Measurements from ENCODE around the gene AZU1. TPM values are rescaled to one million over a fixed set of nuclear protein-coding genes. Genes with fewer than 3 reads are reported as not detected.

Gene AZU1
- total RNA-seq, 1 experiment from 2014 or later, result not detected

- H3K9me3 ChIP-seq (ENCODE audit: control insufficient read depth in 1 of 2, insufficient read depth in 1 of 2, low read depth in 1 of 2, low read length in 2 of 2), result no peaks in the 10 kb centered on the region
- no peaks in the 10 kb centered on the region for H4K20me1 ChIP-seq (ENCODE audit: insufficient read depth)
- H3K36me3 ChIP-seq (ENCODE audit: control insufficient read depth in 1 of 2, insufficient read depth in 2 of 2, low read length in 2 of 2), result peaks cover 5 to 15% of the 10 kb centered on the region in 2 experiments; a peak in 2 of 4 replicates
- H3K9ac ChIP-seq (ENCODE audit: low read length), result peak overlapping the region; percentile 62
- peak overlapping the region; percentile 53 for H3K4me2 ChIP-seq (ENCODE audit: low read length)
- H3K79me2 ChIP-seq (ENCODE audit: insufficient read depth, low read length), result no peaks in the 10 kb centered on the region
- BruUV-seq (replicated peaks), result no TSS peak
- no peak overlapping the region for H3K4me3 ChIP-seq (replicated peaks in 1 of 2; ENCODE audit: low read depth in 1 of 2, low read length in 2 of 2)
- intact Hi-C loops (cut with micrococcal nuclease), result no loop called here
- CTCF ChIA-PET, result no interaction called here
- no peak overlapping the region for H2AFZ ChIP-seq (ENCODE audit: low read depth, low read length, poor library complexity, severe bottlenecking)
- TF ChIP-seq ZBTB33 (IDR thresholded peaks at IDR 0.05; ENCODE audit: extremely low read depth, insufficient replicate concordance, low read length) (no peak), POLR2AphosphoS5 (IDR thresholded peaks at IDR 0.05; ENCODE audit: low read depth, low read length) (peak; percentile 37; the same call in 1 of the 2 replicates), MAX (IDR thresholded peaks at IDR 0.05) (peak; percentile 84), EZH2 (IDR thresholded peaks at IDR 0.05) (no peak), RAD21 (IDR thresholded peaks at IDR 0.05; ENCODE audit: low read depth) (no peak), SIN3A (IDR thresholded peaks at IDR 0.05; ENCODE audit: low read depth) (no peak), EGR1 (IDR thresholded peaks at IDR 0.05; ENCODE audit: low read depth) (no peak), JUND (IDR thresholded peaks at IDR 0.05) (peak; percentile 53), CTCF (IDR thresholded peaks at IDR 0.05 in 2 of 3, conservative IDR thresholded peaks at IDR 0.05 in 1 of 3; ENCODE audit: borderline replicate concordance in 1 of 3, insufficient read depth in 1 of 3, low read depth in 2 of 3, low read length in 2 of 3) (no peak), SP1 (IDR thresholded peaks at IDR 0.05; ENCODE audit: low read depth) (peak; percentile 45; the same call in 1 of the 2 replicates), ZNF274 (IDR thresholded peaks at IDR 0.05; ENCODE audit: low read depth, low read length) (no peak), FOSL1 (IDR thresholded peaks at IDR 0.05; ENCODE audit: low read depth) (no peak; the same call in 1 of the 2 replicates), EZH2phosphoT487 (IDR thresholded peaks at IDR 0.05; ENCODE audit: borderline replicate concordance) (no peak), CBX3 (IDR thresholded peaks at IDR 0.05; ENCODE audit: low read depth) (no peak), YY1 (IDR thresholded peaks at IDR 0.05; ENCODE audit: extremely low read depth, insufficient replicate concordance, low read depth, low read length) (no peak), SRF (IDR thresholded peaks at IDR 0.05; ENCODE audit: low read depth) (no peak)
- POLR2A ChIA-PET, result no interaction called here
- peak overlapping the region; percentile 79 for H3K27ac ChIP-seq (ENCODE audit: low read depth, low read length)
- peak; percentile 63 for DNase-seq (ENCODE audit: low read depth, low spot score)
- ATAC-seq, result peak; percentile 40
- H3K4me1 ChIP-seq (ENCODE audit: control insufficient read depth in 1 of 2, insufficient read depth in 2 of 2, low read length in 2 of 2), result peaks cover 19 to 36% of the 10 kb centered on the region in 2 experiments
- H3K27me3 ChIP-seq (ENCODE audit: insufficient read depth, low read length), result no peaks in the 10 kb centered on the region
- H3K9me2 ChIP-seq (ENCODE audit: insufficient read depth), result no peaks in the 10 kb centered on the region
- RAD21 ChIA-PET (ENCODE audit: low non-redundant PET in 1 of 2, low total read pairs in 2 of 2, uncharacterized antibody in 2 of 2, unreplicated experiment in 2 of 2), result no interaction called here
These were observed 41.9 kb downstream of the AZU1 start for GRCh38 chr19:869245-870177.

All from HCT116 (cell line).